Measurements from ENCODE around the gene PRKAR1B. TPM values are rescaled to one million over a fixed set of nuclear protein-coding genes. Genes with fewer than 3 reads are reported as not detected.

The PRKAR1B gene
- total RNA-seq, 2 donors from 2014 or later: 33.5 to 43.2 TPM

GRCh38 chr7:573933-574381 lies 153.1 kb downstream of the PRKAR1B start:
- H3K4me3 ChIP-seq (ENCODE audit: low read length): no peak overlapping the region
- Mint-ChIP-seq H3K36me3 (ENCODE audit: low read depth) (peaks cover 33% of the 10 kb centered on the region), H3K9me3 (no peaks in the 10 kb centered on the region), H3K4me1 (no peaks in the 10 kb centered on the region), H3K27ac (no peak overlapping the region), H3K27me3 (ENCODE audit: insufficient read depth) (no peaks in the 10 kb centered on the region), H3K4me3 (no peak overlapping the region)
- H3K9ac ChIP-seq (ENCODE audit: extremely low read depth, low read length, poor library complexity, severe bottlenecking): no peak overlapping the region
- H3K27me3 ChIP-seq (ENCODE audit: control insufficient read depth, insufficient read depth, low read length, poor library complexity, severe bottlenecking): no peaks in the 10 kb centered on the region
- no peaks in the 10 kb centered on the region for H3K4me1 ChIP-seq (ENCODE audit: control insufficient read depth, insufficient read depth, low read length)
- TF ChIP-seq CTCF (conservative IDR thresholded peaks at IDR 0.05): no peak
- DNase-seq: no peak
- H3K9me3 ChIP-seq (ENCODE audit: control insufficient read depth, low read length): no peaks in the 10 kb centered on the region
- WGBS, 2 experiments (ENCODE audit: insufficient coverage in 1 of 2, insufficient read length in 1 of 2): 93 to 95% methylated on average over 15 to 23 of the region's 23 CpGs
- H3K27ac ChIP-seq (ENCODE audit: low read depth, low read length): no peak overlapping the region
- H3K36me3 ChIP-seq (ENCODE audit: control insufficient read depth, insufficient read depth, low read length): no peaks in the 10 kb centered on the region

GRCh38 chr7:573269-573932 lies 153.7 kb downstream of the PRKAR1B start:
- Histone ChIP-seq H3K27me3 (ENCODE audit: control insufficient read depth, insufficient read depth, low read length, poor library complexity, severe bottlenecking) (no peaks in the 10 kb centered on the region), H3K4me1 (ENCODE audit: control insufficient read depth, insufficient read depth, low read length) (no peaks in the 10 kb centered on the region), H3K4me3 (ENCODE audit: low read length) (no peak overlapping the region), H3K36me3 (ENCODE audit: control insufficient read depth, insufficient read depth, low read length) (no peaks in the 10 kb centered on the region), H3K27ac (ENCODE audit: low read depth, low read length) (peak overlapping the region; percentile 38), H3K9ac (ENCODE audit: extremely low read depth, low read length, poor library complexity, severe bottlenecking) (no peak overlapping the region), H3K9me3 (ENCODE audit: control insufficient read depth, low read length) (no peaks in the 10 kb centered on the region)
- 92 to 94% methylated on average over 22 to 36 of the region's 36 CpGs for WGBS, 2 experiments (ENCODE audit: insufficient coverage in 1 of 2, insufficient read length in 1 of 2)
- no peak overlapping the region for H3K4me3 Mint-ChIP-seq
- DNase-seq: no peak
- TF ChIP-seq CTCF (conservative IDR thresholded peaks at IDR 0.05): no peak
- H3K36me3 Mint-ChIP-seq (ENCODE audit: low read depth): peaks cover 32% of the 10 kb centered on the region
- H3K4me1 Mint-ChIP-seq: no peaks in the 10 kb centered on the region
- peak overlapping the region; percentile 40 for H3K27ac Mint-ChIP-seq
- no peaks in the 10 kb centered on the region for H3K27me3 Mint-ChIP-seq (ENCODE audit: insufficient read depth)
- H3K9me3 Mint-ChIP-seq: no peaks in the 10 kb centered on the region

- Histone ChIP-seq H3K9me3 (ENCODE audit: control insufficient read depth, low read length) (no peaks in the 10 kb centered on the region), H3K9ac (ENCODE audit: extremely low read depth, low read length, poor library complexity, severe bottlenecking) (no peak overlapping the region), H3K27me3 (ENCODE audit: control insufficient read depth, insufficient read depth, low read length, poor library complexity, severe bottlenecking) (no peaks in the 10 kb centered on the region), H3K4me3 (ENCODE audit: low read length) (no peak overlapping the region), H3K4me1 (ENCODE audit: control insufficient read depth, insufficient read depth, low read length) (no peaks in the 10 kb centered on the region), H3K27ac (ENCODE audit: low read depth, low read length) (peak overlapping the region; percentile 38), H3K36me3 (ENCODE audit: control insufficient read depth, insufficient read depth, low read length) (no peaks in the 10 kb centered on the region)
- peaks cover 24% of the 10 kb centered on the region for H3K36me3 Mint-ChIP-seq (ENCODE audit: low read depth)
- no peak for DNase-seq
- no peak for TF ChIP-seq CTCF (conservative IDR thresholded peaks at IDR 0.05)
- WGBS, 2 experiments (ENCODE audit: insufficient coverage in 1 of 2, insufficient read length in 1 of 2): 74 to 83% methylated on average over 40 to 45 of the region's 45 CpGs
- no peaks in the 10 kb centered on the region for H3K27me3 Mint-ChIP-seq (ENCODE audit: insufficient read depth)
- no peak overlapping the region for H3K27ac Mint-ChIP-seq
- H3K9me3 Mint-ChIP-seq: no peaks in the 10 kb centered on the region
- H3K4me3 Mint-ChIP-seq: no peak overlapping the region
- H3K4me1 Mint-ChIP-seq: no peaks in the 10 kb centered on the region
These were observed 154.4 kb downstream of the PRKAR1B start for GRCh38 chr7:572416-573268.

Data from endodermal cell (in vitro differentiated cells).